GM12873 (cell line): ENCODE data around the gene TNRC6C.

ENCODE experiments used
- TF ChIP-seq, protein P1 (sequence below): IDR thresholded peaks from 2 replicates; pipeline ENCODE4 v1.5.1; 2012; ENCODE audit warnings: low read depth, mild to moderate bottlenecking, moderate library complexity, low read length, control low read depth; ENCODE audit not compliant: insufficient read depth; ENCODE audit errors: missing control alignments

TNRC6C gene

DNA sequence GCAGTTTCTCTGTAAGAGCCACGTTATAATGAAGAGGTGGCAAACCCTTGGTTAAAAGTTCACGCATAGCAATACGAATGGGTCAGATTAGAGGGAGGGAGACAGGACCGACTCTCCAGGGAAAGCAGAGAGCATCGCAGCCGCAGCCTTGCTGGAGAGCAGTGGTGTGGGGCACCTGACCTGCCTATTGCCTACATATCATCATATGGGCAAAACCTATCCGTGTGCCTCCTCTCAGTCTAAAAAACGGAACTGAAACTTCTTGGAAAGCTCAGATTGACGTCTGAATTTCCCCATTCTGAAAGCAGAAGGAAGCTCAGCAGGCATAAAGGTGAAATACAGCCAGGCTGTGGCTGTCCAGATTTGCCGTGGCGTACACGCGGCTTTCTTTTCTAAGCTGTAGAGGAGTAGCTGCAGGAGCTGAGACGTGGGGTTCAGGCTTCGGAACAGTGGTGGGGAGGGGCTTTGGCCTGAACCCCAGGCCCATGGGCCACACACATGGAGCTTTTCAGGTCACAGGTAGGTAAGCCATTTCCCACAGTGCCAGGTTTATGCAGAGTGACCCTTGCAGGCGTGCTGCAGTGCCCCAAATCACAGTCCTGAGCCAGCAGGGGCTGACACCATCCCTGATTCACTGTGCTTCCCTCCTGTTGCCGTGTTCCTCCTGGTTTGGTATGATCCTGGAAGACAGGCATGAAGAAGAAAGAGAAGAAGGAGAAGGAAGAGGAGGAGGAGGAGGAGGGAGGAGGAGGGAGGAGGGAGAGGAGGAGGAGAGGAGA, 41.6 kb upstream of the TNRC6C start:
- TF ChIP-seq, protein P1, sequence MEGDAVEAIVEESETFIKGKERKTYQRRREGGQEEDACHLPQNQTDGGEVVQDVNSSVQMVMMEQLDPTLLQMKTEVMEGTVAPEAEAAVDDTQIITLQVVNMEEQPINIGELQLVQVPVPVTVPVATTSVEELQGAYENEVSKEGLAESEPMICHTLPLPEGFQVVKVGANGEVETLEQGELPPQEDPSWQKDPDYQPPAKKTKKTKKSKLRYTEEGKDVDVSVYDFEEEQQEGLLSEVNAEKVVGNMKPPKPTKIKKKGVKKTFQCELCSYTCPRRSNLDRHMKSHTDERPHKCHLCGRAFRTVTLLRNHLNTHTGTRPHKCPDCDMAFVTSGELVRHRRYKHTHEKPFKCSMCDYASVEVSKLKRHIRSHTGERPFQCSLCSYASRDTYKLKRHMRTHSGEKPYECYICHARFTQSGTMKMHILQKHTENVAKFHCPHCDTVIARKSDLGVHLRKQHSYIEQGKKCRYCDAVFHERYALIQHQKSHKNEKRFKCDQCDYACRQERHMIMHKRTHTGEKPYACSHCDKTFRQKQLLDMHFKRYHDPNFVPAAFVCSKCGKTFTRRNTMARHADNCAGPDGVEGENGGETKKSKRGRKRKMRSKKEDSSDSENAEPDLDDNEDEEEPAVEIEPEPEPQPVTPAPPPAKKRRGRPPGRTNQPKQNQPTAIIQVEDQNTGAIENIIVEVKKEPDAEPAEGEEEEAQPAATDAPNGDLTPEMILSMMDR: no peak

DNA sequence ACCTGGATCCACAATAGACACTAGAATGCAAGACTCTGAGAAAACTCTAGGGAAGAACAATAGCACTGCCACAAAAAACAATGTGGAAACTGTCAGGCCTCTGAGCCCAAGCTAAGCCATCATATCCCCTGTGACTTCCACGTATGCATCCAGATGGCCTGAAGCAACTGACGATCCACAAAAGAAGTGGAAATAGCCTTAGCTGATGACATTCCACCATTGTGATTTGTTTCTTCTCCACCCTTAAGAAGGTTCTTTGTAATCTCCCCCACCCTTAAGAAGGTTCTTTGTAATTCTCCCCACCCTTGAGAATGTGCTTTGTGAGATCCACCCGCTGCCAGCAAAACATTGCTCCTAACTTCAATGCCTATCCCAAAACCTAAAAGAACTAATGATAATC, 39.2 kb upstream of the TNRC6C start:
- TF ChIP-seq, protein P1: no peak

DNA sequence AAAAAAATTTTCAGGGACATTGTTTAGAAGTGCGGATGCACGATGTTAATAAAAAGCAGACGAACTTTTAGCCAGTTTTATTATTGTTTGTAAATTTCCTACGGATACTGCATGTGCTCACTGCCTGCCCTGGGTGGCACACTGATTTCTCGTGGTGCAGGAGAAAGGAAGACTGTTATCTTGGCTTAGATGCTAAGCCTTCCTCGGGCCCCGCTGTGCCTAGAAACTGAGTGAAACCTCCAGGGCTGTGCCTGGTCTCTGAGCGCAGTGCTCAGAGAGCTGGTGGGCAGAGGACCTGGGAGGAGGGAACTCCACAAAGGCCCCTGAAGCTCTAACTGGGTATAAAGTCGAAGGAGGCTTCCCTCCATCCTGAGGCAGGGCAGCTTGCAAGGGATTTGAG, 35.4 kb upstream of the TNRC6C start:
- TF ChIP-seq, protein P1: no peak

DNA sequence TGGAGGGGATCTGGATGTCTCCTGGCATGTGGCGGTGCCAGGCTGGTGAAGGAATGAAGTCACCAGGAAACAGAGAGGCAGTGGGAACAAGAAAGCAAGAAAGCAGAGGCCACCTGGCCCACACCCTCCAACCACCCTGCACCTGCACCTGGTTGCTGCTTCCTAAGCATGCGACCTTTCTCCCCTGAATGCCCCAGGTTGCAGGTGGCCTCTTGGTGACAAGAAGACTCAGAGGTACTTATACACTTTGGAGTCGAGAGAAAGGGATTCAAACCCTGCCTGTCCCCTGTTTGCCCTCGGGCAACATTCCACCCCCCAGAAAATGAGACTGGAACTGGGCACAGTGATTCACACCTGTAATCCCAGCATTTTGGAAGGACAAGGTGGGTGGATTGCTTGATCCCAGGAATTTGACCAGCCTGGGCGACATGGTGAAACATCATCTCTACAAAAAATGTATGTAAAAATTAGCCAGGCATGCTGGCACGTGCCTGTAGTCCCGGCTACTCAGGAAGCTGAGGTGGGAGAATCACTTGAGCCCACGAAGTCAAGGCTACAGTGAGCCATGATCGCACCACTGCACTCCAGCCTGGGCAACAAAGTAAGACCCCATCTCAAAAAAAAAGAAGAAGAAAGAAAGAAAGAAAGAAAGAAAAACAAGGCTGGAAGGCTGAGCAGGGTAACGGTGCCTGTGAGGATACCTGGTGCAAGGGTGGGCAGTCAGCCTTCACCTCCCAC, 34.6 kb upstream of the TNRC6C start:
- TF ChIP-seq, protein P1: no peak

DNA sequence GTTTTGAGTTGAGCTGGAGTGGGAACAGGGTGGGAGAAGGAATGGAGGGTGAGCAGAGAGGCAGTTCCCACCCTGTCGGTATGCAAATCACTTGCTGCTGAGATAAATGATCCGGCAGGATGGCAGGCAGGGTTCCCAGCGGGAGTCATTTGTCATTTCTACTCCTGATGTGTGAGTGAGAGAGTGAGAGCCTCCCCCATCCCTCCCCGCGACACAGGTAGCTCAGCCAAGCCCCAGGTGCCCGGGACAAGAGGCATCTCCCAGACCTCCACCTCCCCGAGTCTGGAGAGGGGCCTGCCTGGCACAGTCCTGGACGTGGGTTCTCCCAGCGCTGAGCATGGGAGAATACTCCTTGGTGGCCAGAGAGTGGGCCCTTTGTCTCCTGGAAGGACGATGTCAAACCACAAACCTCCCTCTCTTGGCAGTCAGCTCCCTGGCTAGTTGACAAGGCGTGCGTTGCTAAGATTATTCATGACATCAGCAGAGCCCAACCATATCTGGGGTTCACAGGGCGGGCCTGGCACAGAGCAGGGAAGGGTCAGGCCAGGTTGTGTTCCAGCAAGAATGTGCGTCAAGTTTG, 33.7 kb upstream of the TNRC6C start:
- TF ChIP-seq, protein P1: no peak

DNA sequence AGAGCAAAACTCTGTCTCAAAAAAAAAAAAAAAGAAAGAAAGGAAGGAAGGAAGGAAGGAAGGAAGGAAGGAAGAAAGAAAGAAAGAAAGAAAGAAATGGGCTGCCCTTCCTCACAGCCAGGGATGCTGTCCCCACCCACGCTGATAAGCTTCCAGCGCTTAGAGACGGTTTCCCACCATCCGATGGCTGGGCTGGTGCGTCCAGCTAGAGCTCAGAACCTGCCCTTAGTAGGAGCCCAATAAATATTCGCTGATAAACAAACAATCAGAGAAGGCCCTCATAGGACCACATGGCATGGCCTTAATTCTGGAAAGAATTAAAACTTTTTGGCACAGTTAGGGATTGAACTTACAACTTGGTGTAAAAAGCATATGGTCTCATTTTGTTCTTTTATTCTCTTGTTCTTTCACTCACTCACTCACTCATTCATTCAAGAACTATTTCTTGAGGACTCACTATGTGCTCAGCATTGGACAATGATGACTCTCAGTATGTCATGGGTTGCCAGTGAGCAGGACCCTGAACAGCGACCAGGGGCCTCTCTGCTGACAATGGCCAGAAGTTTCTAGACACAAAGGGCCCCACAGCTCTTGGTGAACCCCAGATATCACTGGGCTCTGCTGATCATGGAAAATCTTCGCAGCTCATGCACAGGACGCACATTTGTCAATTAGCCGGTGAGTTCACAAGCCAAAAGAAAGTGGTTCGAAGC, 32.5 kb upstream of the TNRC6C start:
- TF ChIP-seq, protein P1: no peak

DNA sequence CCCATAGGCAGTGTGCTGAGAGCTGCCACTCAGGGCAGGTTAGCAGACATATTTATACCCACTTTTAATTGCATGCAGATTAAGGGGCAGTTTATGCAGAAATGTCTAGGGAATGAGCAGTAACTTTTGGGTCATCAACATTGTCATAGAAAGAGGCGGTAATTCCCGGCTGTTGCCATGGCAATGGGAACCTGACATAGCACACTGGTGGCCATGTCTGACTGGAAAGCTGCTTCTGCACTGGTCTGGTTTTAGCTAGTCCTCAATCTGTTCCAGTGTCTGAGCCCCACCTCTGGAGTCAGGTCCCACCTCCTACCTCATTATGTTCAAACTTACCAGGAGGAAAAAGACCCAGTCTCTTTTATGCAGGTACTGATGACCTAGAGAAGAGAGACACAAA, 31.5 kb upstream of the TNRC6C start:
- TF ChIP-seq, protein P1: no peak
